Prostate gland (tissue), 2 donors: ENCODE results near the gene SLC35G2.

Experiments
- POLR2A ChIP-seq: fragments of 450-650 bp; IDR thresholded peaks from one replicate; pipeline ENCODE4 v1.6.1; 2016; ENCODE audit warnings: antibody characterized with exemption, mild to moderate bottlenecking
- TF ChIP-seq, protein P1 (sequence below), 4 experiments: fragments of 200-600 bp in 2 of 4; fragments of 450-650 bp in 2 of 4; sonication (generic) in 2 of 4; IDR thresholded peaks; 1 replicate in 3 of 4; 2 replicates in 1 of 4; pipeline ENCODE4 v1.5.1; 2016 to 2019; ENCODE audit warnings: antibody characterized with exemption in 4 of 4, mild to moderate bottlenecking in 2 of 4, moderate library complexity in 2 of 4

DNA sequence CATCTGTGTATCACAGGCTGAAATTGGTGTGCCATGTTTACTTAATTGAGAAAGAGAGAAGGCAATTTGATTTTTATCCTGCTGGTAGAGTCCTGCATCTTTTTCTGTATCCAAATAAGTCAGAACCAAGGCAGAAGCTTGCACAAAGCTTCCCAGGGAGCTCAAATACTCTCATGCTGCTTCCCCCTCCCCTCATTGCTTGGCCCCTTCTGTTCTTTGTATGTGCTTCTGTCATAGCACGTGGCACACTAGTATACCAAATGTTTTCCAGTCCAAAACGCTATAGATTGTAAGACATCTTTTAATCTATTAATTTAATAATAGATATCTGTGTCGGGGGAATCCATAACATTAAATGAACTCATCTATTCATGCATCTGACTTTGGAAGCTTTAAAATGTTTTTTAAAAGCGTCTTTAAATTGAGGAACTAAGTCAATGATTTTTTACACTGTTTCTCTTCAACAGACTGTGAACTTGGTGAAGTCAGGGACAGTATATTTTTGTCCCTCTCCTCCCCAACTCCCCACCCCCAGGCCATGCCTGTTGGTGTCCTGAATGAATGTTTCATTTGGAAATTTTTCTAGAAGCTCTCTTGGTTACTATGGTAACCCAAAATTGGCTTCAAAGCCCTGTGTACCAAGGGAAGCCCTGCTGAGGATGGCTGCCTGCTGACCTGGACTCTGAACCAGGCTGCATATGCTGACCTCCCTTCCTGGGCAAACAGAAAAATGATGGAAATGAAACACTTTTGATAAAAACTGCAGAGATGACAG lies 26.2 kb upstream of the SLC35G2 start:
- TF ChIP-seq, protein P1, sequence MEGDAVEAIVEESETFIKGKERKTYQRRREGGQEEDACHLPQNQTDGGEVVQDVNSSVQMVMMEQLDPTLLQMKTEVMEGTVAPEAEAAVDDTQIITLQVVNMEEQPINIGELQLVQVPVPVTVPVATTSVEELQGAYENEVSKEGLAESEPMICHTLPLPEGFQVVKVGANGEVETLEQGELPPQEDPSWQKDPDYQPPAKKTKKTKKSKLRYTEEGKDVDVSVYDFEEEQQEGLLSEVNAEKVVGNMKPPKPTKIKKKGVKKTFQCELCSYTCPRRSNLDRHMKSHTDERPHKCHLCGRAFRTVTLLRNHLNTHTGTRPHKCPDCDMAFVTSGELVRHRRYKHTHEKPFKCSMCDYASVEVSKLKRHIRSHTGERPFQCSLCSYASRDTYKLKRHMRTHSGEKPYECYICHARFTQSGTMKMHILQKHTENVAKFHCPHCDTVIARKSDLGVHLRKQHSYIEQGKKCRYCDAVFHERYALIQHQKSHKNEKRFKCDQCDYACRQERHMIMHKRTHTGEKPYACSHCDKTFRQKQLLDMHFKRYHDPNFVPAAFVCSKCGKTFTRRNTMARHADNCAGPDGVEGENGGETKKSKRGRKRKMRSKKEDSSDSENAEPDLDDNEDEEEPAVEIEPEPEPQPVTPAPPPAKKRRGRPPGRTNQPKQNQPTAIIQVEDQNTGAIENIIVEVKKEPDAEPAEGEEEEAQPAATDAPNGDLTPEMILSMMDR (IDR thresholded peaks at IDR 0.05) = no peak
- TF ChIP-seq POLR2A = no peak
